ENCODE measurements around the gene FPR3. TPM values are rescaled to one million over a fixed set of nuclear protein-coding genes. Genes with fewer than 3 reads are reported as not detected.
A peak's percentile ranks its signal among the peaks of the same experiment; 100 is the strongest.

Gene FPR3
- total RNA-seq, 4 donors from 2014 or later = 0.81 to 2.9 (median 2.1) TPM

- H3K4me3 ChIP-seq = no peak overlapping the region
- no peaks in the 10 kb centered on the region for H3K36me3 ChIP-seq
- no peak for DNase-seq (ENCODE audit: low spot score in 2 of 2)
- H3K9me3 ChIP-seq = no peaks in the 10 kb centered on the region
- H3K27me3 ChIP-seq = peaks cover 3% of the 10 kb centered on the region
- H3K4me1 ChIP-seq = peaks cover 26% of the 10 kb centered on the region
- H3K27ac ChIP-seq = peak overlapping the region; percentile 61
- 50% methylated on average over 6 of the region's 6 CpGs for WGBS
- no peak for TF ChIP-seq CTCF (IDR thresholded peaks at IDR 0.05)
- no peak for TF ChIP-seq EP300 (IDR thresholded peaks at IDR 0.05)
- TF ChIP-seq POLR2A (IDR thresholded peaks at IDR 0.05) = no peak
- no peak for TF ChIP-seq POLR2AphosphoS5 (IDR thresholded peaks at IDR 0.05)
Observed at GRCh38 chr19:51784109-51784785, 10.7 kb upstream of the FPR3 start.

- Histone ChIP-seq H3K4me1 (peaks cover 26% of the 10 kb centered on the region), H3K27me3 (peaks cover 3% of the 10 kb centered on the region), H3K4me3 (no peak overlapping the region), H3K9me3 (no peaks in the 10 kb centered on the region), H3K36me3 (no peaks in the 10 kb centered on the region), H3K27ac (peak overlapping the region; percentile 68)
- DNase-seq (ENCODE audit: low spot score in 2 of 2) = peak; percentile 83 to 89
- TF ChIP-seq POLR2AphosphoS5 (IDR thresholded peaks at IDR 0.05) (no peak), EP300 (IDR thresholded peaks at IDR 0.05) (no peak), POLR2A (IDR thresholded peaks at IDR 0.05) (no peak), CTCF (IDR thresholded peaks at IDR 0.05) (no peak)
- WGBS = 44% methylated on average over 6 of the region's 6 CpGs
Observed at GRCh38 chr19:51784922-51785690, 9.9 kb upstream of the FPR3 start.

- no peak for DNase-seq (ENCODE audit: low spot score in 2 of 2)
- WGBS = 66% methylated on average over 6 of the region's 6 CpGs
- Histone ChIP-seq H3K4me3 (no peak overlapping the region), H3K36me3 (no peaks in the 10 kb centered on the region), H3K27me3 (peaks cover 3% of the 10 kb centered on the region), H3K9me3 (no peaks in the 10 kb centered on the region), H3K27ac (peak overlapping the region; percentile 1), H3K4me1 (peaks cover 26% of the 10 kb centered on the region)
- TF ChIP-seq POLR2AphosphoS5 (IDR thresholded peaks at IDR 0.05) (no peak), EP300 (IDR thresholded peaks at IDR 0.05) (no peak), CTCF (IDR thresholded peaks at IDR 0.05) (no peak), POLR2A (IDR thresholded peaks at IDR 0.05) (no peak)
Observed at GRCh38 chr19:51786646-51787494, 8.1 kb upstream of the FPR3 start.

GRCh38 chr19:51788029-51788428 lies 6.9 kb upstream of the FPR3 start:
- Histone ChIP-seq H3K27me3 (no peaks in the 10 kb centered on the region), H3K9me3 (no peaks in the 10 kb centered on the region), H3K27ac (no peak overlapping the region), H3K36me3 (no peaks in the 10 kb centered on the region), H3K4me1 (peaks cover 26% of the 10 kb centered on the region), H3K4me3 (no peak overlapping the region)
- TF ChIP-seq EP300 (IDR thresholded peaks at IDR 0.05) = no peak
- TF ChIP-seq POLR2A (IDR thresholded peaks at IDR 0.05) = no peak
- no peak for TF ChIP-seq POLR2AphosphoS5 (IDR thresholded peaks at IDR 0.05)
- TF ChIP-seq CTCF (IDR thresholded peaks at IDR 0.05) = no peak
- no peak for DNase-seq (ENCODE audit: low spot score in 2 of 2)
- WGBS = 84% methylated on average over 2 of the region's 2 CpGs
